Right ventricle myocardium superior (tissue), 1 donor: ENCODE measurements around the gene C1QTNF1. TPM values are rescaled to one million over a fixed set of nuclear protein-coding genes. Genes with fewer than 3 reads are reported as not detected.

ENCODE experiments used
- ATAC-seq: fragments of 200-7000 bp; cut with Tn5 transposase; one replicate; pipeline ENCODE4 v1.9.1; 2020; ENCODE audit warnings: mild to moderate bottlenecking; ENCODE audit not compliant: poor library complexity
- DNase-seq: peaks from one replicate; pipeline ENCODE4 v3.0.0-alpha.2; 2020
- intact Hi-C: fragments of 100-400 bp; cut with DNase I; formaldehyde crosslinking; loops from one replicate; pipeline ENCODE4 v1.11.2; 2022
- long read RNA-seq: library from polyadenylated mRNA; unstranded; transcript quantifications from one replicate; pipeline ENCODE4 v2.0.0, GENCODE V29; 2021
- total RNA-seq: library from RNA; stranded (reverse); fragmentation: NEBNext Ultra II Directional; extraction: Animal tissue kit (Norgen Biotek cat#: 25700); gene quantifications from one replicate; pipeline ENCODE4 v1.2.1, GENCODE V29; 2021
- donor health status: DM: no; HTN: yes; CAD: no; lungs with severe emphysema.

C1QTNF1 gene, protein sequence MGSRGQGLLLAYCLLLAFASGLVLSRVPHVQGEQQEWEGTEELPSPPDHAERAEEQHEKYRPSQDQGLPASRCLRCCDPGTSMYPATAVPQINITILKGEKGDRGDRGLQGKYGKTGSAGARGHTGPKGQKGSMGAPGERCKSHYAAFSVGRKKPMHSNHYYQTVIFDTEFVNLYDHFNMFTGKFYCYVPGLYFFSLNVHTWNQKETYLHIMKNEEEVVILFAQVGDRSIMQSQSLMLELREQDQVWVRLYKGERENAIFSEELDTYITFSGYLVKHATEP
- 143 TPM for total RNA-seq
- long read RNA-seq, transcript C1QTNF1-204 (4 exons, 2,833 nt), result minor isoform, 8 of 303 reads
- long read RNA-seq, transcript C1QTNF1-205 (4 exons, 1,294 nt), result minor isoform, 13 of 303 reads
- long read RNA-seq, transcript C1QTNF1-206 (4 exons, 1,672 nt), result major isoform, 160 of 303 reads
- long read RNA-seq, transcript C1QTNF1-207 (5 exons, 1,396 nt), result minor isoform, 16 of 303 reads
- long read RNA-seq, partial matches to known transcripts, result 91 of 303 reads
- long read RNA-seq, other reads (novel, unspliced or antisense), result 4 of 303 reads

DNA sequence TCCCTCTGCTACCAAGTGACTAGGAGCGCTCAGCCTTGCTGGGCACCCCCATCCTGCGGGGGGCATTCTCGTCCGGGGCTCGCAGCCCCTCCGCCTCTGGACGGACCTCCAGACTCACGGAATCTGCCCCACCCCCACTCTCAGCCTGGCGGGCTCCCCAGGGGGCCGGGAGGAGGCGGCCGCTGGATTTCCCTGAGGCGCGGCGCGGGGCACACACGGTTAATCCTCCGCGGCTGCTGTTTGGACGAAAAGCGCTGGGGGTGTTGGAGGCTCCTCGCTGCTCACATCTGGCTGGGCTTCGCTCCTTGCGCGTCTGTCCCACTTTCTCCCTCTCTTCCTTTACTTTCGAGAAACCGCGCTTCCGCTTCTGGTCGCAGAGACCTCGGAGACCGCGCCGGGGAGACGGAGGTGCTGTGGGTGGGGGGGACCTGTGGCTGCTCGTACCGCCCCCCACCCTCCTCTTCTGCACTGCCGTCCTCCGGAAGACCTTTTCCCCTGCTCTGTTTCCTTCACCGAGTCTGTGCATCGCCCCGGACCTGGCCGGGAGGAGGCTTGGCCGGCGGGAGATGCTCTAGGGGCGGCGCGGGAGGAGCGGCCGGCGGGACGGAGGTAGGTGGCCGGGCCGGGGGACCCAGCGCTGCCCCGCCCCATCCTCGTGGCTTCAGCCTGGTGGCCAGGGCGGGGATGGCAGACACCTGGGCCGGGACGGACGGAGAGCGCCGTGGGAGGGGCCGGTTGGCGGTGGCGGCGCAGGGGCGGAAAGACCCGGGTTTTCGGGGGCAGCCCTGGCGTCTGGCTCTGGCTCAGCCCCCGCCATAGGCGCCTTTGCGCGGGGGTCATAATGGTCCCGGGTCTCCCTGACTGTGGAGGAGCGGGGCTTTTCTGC is at the start of gene C1QTNF1:
C1QTNF1 (plus strand) TSS at position 284 of the 886 bp plus-strand sequence. CDS start 19,800 bp downstream, outside the sequence.
- intact Hi-C loops, result loop anchor here (5.0 kb wide), 1 partner anchor 53 kb away; no protein-coding TSS in a partner anchor
- peak; percentile 23 for ATAC-seq

DNA sequence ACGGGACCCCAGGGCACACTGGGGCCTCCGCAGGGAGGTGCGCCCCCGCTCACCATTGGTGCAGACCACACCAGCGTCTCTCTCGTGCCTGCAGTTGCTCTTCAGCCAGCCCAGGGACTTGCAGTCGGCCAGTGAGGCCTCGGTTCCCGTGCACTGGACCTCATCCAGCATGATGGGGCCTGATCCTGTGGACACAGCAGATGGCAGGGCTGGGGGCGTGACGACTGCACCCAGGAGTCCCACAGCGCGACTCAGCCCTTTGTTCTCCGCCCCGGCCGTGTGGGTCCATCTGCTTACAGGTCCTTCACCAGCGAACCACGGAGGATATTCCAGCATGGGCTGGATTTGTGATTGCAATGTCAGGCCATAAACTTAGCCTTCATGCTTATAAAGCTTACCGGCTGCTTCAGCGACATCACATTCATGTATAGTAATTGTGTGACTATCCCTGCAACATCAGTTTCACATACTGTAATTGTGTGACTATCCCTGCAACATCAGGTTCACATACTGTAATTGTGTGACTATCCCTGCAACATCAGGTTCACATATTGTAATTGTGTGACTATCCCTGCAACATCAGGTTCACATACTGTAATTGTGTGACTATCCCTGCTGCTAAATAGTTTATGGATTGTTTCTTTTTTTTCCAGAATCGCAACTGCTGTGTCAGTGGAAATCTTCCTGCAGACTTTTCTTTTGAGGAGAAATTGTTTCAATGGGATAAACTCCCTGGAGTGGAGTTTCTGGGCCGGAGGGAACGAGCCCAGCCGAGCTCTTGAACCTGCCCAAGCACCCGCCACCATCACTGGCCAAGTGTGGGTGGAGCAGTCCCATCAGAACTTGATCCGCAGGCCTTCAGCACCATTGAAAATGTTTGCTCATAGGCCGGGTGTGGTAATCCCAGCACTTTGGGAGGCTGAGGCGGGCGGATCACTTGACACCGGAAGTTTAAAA is 49.1 kb upstream of the C1QTNF1 start:
- ATAC-seq (peak; percentile 34), DNase-seq (peak; percentile 81)
- intact Hi-C loops, result no loop called here

More for the DNA sequence above, at the start of gene C1QTNF1:
- DNase-seq, result peak; percentile 83

DNA sequence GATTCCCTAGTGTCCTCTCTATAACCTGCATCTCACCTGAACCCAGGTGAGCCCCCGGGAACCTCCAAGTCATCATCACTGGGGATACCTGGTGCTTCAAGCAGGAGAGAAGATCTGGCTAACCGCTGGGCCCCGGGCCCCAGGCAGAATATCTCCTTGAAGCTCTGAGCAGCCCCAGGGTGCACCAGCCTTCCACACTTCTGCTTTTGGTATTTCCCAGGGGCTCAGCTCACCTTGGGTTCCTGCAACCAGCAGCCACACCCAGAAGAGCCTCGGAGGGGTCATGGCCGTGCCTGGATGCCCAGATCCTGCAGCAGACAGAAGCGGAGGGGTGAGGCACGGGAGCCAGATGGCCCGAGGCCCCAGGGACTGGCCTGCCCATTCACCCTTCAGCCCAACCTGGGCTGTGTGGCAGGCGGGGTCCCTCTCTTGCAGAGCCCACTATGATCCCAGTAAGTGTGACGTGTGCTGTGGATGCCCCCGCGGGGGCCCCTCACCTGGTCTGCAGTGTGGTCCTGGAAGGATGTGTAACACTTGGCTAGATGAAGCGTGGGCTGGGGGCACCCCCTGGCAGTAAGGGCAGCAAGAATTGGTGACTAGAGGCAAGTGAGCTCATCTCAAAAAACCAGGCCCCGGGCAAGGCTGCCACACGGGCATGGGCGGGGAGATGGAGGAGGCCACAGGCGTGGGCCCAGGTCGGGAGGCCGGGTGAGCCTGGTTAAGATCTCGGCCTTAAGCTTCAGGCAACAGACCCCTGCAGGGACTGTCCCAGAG is 46.9 kb upstream of the C1QTNF1 start:
- intact Hi-C loops, result no loop called here
- ATAC-seq (no peak), DNase-seq (no peak)

DNA sequence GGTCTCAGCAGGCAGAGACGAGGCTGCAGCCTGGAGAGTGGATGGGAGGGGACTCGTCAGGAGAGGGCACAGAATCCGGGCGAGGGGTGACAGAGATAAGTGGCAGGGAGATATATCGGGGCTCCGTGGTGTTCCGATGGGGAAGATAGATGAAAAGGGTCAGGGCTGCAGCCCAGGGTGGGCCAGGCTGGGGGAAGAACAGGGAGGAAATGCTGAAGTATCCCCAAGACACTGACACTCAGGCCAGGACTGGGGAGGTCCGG is 46.4 kb upstream of the C1QTNF1 start:
- ATAC-seq (no peak), DNase-seq (no peak)
- intact Hi-C loops, result no loop called here

DNA sequence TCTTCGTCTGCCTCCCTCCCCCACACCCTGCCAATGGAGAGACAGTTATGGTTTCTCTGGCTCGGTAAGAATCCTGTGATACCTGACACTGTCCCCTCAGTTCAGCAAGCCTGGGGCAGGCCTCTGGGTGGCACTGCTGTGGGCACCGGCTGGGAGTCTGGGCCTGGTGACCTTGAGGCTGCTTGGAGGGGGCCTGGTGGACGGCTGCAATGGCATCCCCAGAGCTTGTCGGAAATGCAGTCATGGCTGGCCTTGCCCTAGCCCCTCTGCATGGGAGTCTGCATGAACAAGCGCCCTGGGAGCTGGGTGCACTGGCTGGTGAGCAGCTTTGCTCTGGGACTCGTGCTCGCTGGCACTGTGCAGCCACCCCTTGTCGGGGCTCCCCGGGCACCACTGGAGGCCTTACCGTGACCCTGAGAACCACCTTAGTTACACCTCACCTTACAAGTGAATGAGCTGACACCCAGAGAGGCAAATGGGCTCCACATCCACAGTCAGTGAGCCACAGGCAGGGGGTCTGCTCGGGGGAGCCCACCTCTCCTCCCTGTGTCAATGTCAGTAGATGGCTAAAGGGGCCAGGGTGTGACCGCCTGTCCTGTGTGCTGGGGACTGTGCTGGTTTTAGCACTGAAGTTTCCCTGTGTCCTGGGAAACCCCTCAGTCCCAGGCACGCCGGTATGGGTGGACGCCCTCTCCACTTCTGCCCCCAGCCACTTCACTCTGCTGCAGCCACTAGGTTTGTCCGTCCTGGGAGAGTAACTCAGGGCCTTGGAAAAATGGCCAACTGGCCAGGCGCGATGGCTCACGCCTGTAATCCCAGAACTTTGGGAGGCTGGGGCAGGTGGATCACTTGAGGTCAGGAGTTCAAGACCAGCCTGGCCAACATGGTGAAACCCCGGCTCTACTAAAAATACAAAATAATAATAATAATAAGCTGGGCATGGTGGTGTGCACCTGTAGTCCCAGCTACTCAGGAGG is 45.7 kb upstream of the C1QTNF1 start:
- peak; percentile 68 for DNase-seq
- peak; percentile 67 for ATAC-seq
- intact Hi-C loops, result no loop called here

DNA sequence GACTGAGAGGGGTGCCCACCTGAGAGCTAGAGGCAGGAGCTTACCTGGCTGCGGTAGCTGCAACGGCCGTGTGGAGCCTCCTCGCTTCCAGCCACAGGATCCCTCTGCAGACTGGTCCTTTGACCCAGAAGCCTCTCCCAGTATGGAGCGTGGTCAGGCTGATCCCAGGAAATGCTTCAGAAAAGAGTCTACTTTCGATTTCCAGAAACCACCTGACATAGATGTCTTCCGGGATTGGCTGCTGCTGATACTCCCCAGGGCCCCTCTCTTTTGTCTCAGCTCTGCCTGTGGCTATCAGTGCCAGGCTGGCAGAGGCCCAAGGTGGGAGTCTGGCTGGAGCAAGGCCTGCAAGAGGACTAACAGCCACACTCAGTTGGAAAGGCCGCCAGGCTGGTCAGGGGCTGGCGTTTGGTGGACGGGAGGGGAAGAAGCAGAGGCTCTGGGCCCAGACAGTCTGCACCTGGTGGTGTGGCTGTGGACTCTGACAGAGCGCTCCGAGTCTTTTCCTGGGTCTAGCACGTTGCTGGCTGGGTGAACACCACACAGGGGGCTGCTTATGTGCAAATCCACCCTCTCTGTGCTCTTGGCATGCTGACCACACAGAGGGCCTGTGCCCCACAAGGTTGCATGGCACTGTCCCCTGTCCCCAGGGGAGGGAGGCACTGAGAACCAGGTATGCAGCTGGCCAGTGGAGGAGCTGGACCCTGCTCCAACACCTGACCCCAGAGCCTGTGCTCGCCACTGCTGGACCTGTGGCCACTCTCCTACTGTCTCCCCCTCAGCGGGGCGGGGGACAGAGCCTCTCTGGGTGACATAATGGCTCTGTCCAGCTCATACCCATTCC is 44.0 kb upstream of the C1QTNF1 start, which contains the start of gene LGALS3BP:
LGALS3BP (minus strand) TSS at position 144 of the 844 bp plus-strand sequence. CDS start 2,732 bp downstream, outside the sequence.
- peak; percentile 72 for ATAC-seq
- intact Hi-C loops, result no loop called here

DNA sequence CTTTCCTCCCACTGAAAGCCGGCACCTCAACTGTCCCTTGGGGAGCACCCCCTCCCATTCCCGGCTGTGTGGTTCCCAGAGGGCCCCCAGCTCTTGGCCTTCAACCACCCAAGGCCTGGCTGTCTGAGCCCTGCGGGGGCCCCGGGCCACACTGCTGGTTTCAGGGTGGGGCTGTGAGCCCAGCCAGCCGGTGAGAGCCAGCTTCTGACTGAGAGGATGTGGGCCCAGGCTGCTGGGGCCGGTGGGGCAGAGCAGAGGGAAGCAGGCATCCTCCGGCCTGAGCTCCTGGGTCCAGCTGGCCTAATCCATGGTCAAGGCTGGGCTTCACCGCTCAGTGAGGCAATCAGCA is 43.4 kb upstream of the C1QTNF1 start:
- intact Hi-C loops, result no loop called here
- ATAC-seq (no peak), DNase-seq (no peak)

More for the DNA sequence above, 44.0 kb upstream of the C1QTNF1 start, which contains the start of gene LGALS3BP:
- peak; percentile 86 for DNase-seq

DNA sequence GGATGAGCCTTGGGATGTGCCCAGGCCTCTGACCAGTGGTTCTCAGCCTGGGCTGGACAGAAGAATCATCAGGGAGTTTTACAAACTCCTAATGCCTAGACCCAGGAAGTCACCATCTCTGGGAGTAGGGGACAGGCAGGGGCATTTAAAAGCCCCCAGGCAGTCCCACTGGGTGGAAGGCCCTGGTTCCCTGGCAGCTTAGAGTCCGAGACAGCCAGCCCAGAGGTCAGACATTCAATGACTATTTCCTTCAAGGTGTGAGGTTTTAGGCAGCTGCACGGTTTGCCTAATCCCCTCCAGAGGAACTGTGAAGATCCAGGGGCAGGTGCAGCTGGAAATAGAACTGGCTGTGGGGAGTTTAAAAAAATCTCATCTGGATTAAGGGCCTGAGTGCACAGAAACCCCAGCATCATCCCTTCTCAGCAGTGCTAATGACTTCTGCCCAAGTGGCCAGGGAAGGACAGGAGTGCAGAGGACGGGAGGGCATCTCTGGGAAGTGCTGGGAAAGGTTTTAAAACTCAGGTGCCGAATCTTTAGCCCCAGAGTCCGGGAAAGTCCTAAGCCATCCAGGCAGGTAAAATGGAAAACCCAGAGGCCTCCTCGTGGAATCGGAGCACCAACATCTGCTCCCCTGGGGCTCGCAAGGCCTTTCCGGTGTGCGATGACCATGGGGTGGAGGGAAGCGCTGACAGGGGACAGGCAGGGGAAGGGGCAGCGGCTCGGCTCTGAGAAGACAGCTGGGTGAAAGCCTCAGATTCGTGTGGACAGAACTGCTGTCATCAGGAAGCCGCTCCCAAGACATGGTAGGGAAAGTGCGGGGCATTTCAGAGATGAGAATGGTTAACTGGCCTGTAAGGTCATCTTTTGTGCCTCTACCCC is 42.7 kb upstream of the C1QTNF1 start:
- no peak for ATAC-seq
- DNase-seq, result no peak
- intact Hi-C loops, result no loop called here

DNA sequence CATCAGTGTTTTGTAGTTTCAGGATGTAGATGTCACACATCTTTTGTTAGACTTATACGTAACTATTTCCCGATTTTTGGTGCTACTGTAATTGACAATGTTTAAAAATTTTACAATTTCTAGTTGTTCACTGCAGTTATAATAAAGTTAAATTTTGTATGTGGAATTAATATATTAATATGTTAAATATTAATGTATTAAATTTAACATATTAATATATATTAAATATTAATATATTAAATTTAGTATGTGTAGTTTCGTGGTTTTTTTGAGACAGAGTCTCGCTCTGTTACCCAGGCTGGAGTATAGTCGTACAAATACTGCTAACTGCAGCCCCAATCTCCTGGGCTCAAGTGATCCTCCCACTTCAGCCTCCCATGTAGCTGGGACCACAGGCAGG is 38.6 kb upstream of the C1QTNF1 start:
- ATAC-seq (no peak), DNase-seq (no peak)
- intact Hi-C loops, result no loop called here

DNA sequence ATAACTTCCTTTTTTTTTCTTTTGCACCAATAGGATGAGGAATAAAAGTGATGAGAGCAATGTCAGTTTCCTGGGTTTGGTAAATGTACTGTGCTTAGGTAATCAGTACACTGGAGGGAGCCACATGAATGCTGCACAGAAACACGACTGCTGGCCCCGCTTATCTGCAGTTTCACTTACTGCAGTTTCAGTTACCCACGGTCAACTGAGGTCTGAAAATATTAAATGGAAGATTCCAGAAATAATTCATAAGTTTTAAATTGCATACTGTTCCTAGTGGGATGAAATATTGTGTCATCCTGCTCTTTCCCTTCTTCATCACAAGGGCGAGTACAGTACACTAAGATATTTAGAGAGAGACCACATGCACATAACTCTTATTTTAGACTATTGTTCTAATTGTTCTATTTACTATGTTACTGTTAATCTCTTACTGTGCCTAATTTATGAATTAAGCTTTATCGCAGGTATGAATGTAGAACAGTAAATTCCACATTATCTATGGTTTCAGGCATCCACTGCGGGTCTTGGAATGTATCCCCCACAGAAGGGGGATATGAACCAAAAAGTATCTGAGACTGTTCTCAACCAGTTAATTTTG is 37.8 kb upstream of the C1QTNF1 start:
- ATAC-seq (peak; percentile 81), DNase-seq (no peak)
- intact Hi-C loops, result no loop called here

DNA sequence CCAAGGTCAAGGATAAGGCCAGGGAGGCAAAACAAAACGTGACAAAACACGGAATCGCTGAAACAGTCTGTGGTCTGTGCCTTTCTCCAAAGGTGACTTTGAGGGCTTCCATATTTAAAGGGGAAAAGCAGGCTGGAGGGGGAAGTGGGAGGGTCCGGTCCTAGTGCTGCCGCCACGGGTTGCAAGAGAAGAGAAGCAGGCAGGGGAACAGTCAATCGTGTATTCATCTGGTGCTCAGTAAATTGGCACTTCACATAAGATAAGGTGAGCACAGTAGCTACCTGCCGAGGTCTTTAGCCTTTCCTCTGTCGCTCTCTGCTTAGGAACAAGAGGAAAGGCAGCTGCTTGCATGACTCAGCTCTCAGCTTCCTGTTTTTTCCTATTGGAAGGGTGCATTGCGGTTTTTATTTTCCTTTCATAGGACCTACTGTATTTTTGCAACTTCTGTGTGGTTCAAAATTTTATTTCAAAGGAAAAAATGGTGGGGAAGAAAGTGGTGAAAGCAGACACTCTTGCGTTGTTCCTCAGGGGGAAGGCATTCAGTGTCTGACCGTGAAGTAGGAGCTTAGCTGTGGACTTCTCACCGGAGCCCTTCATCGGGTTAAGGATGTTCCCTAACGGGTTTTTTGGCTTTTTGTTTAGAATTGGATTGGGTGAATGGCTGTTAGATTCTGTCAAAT is 37.2 kb upstream of the C1QTNF1 start:
- ATAC-seq (peak; percentile 62), DNase-seq (peak; percentile 50)
- intact Hi-C loops, result no loop called here

DNA sequence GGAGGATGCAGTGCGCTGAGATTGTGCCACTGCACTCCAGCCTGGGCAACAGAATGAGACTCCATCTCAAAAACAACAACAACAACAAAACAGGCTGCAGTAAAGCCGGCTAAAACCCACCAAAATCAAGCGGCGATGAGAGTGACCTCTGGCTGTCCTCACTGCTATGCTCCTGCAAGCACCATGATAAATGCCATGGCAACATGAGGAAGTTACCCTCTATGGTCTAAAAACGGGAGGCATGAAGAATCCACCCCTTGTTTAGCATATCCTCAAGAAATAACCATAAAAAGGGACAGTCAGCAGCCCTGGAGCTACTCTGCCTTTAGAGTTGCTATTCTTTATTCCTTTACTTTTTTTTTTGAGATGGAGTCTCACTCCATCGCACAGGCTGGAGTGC is 35.8 kb upstream of the C1QTNF1 start:
- intact Hi-C loops, result no loop called here
- DNase-seq (no peak), ATAC-seq (peak; percentile 16)

DNA sequence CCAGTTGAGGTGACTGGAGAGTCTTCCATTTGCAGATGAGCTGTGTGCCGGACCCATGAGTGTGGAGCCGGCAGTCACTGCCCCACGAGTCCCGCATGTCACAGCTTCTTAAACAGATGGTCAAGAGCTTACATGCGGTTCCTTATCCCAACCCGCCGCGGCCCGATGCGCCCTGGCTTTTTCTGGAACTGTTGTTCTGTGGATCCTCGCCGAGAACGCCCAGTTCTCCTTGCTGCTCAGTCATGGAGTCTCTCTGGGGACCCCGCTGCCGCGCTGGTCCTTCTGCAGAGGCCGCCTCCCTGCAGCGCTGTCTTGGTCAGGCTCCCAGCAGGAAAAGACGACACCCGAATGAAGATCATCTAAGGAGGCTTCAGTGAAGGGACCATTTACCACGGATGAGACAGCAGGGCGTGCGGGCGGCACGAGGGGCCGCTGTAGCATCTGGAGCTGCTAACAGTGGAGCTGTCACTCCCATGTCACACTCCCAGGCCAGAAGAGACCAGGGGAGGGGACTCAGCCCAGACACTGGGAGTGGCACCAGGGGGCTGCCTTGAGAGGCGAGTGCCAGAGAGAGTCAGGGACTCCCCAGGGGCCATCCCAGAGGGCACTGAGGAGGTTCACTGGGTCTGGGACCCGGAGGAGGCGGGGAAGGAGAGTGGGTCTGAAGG is 33.5 kb upstream of the C1QTNF1 start:
- intact Hi-C loops, result no loop called here

More for the DNA sequence above, 33.5 kb upstream of the C1QTNF1 start:
- ATAC-seq (no peak), DNase-seq (peak; percentile 57)
